Neural cell (in vitro differentiated cells): Measurements from ENCODE around the gene PLEKHG3. TPM values are rescaled to one million over a fixed set of nuclear protein-coding genes. Genes with fewer than 3 reads are reported as not detected.

Experiments
- H2AFZ ChIP-seq: fragments of 200-600, 300-800 bp; sonication (generic), shearing (Covaris generic); 2 replicates; pipeline ENCODE4 v1.6.0; 2014; ENCODE audit warnings: low read depth, mild to moderate bottlenecking, antibody characterized with exemption, low read length, moderate library complexity
- H3F3A ChIP-seq: fragments of 200-600 bp; shearing (Covaris generic); 2 replicates; pipeline ENCODE4 v1.6.1; 2016; ENCODE audit warnings: mild to moderate bottlenecking, moderate library complexity, mixed read lengths, antibody characterized with exemption, low read length; ENCODE audit not compliant: insufficient read depth, poor library complexity, severe bottlenecking
- H3K27ac ChIP-seq: fragments of 200-600, 300-800 bp; sonication (generic), shearing (Covaris generic); 2 replicates; pipeline ENCODE4 v1.5.1; 2014; ENCODE audit warnings: mild to moderate bottlenecking, low read length, moderate library complexity
- H3K27me3 ChIP-seq: fragments of 300-800, 200-600 bp; sonication (generic), shearing (Covaris generic); 2 replicates; pipeline ENCODE4 v1.6.0; 2014; ENCODE audit warnings: mild to moderate bottlenecking, low read depth, low read length, moderate library complexity; ENCODE audit not compliant: insufficient read depth
- H3K36me3 ChIP-seq: fragments of 300-800, 200-600 bp; sonication (generic), shearing (Covaris generic); 2 replicates; pipeline ENCODE4 v1.5.1; 2014; ENCODE audit warnings: mild to moderate bottlenecking, antibody characterized with exemption, low read length, moderate library complexity; ENCODE audit not compliant: insufficient read depth
- H3K4me2 ChIP-seq: fragments of 300-800, 200-600 bp; sonication (generic), shearing (Covaris generic); 2 replicates; pipeline ENCODE4 v1.6.0; 2014; ENCODE audit warnings: mild to moderate bottlenecking, low read length
- H3K4me3 ChIP-seq: fragments of 300-800, 200-600 bp; sonication (generic), shearing (Covaris generic); 2 replicates; pipeline ENCODE4 v1.5.1; 2014; ENCODE audit warnings: mild to moderate bottlenecking, low read length, moderate library complexity
- H3K79me2 ChIP-seq: fragments of 200-600 bp; shearing (Covaris generic); replicated peaks from 2 replicates; pipeline ENCODE4 v1.6.0; 2014; ENCODE audit warnings: mild to moderate bottlenecking, low read length, moderate library complexity; ENCODE audit not compliant: insufficient read depth
- H3K9ac ChIP-seq: fragments of 300-800, 200-600 bp; sonication (generic), shearing (Covaris generic); 2 replicates; pipeline ENCODE4 v1.6.1; 2016; ENCODE audit warnings: mild to moderate bottlenecking, low read length, mixed read lengths
- H3K9me2 ChIP-seq: fragments of 200-600 bp; shearing (Covaris generic); 2 replicates; pipeline ENCODE4 v1.6.1; 2016; ENCODE audit warnings: mild to moderate bottlenecking, low read length, mixed read lengths; ENCODE audit not compliant: insufficient read depth
- H3K9me3 ChIP-seq: fragments of 200-600, 300-800 bp; sonication (generic), shearing (Covaris generic); 2 replicates; pipeline ENCODE4 v1.6.1; 2016; ENCODE audit warnings: mild to moderate bottlenecking, mixed run types, low read length, moderate library complexity, mixed read lengths
- H4K20me1 ChIP-seq: fragments of 200-600 bp; shearing (Covaris generic); 2 replicates; pipeline ENCODE4 v1.6.1; 2016; ENCODE audit warnings: mild to moderate bottlenecking, mixed run types; ENCODE audit not compliant: insufficient read depth
- CTCF ChIP-seq: fragments of 450-650 bp; IDR thresholded peaks from 2 replicates; pipeline ENCODE4 v1.5.1; 2014; ENCODE audit warnings: antibody characterized with exemption, mild to moderate bottlenecking, moderate library complexity; ENCODE audit not compliant: poor library complexity, severe bottlenecking
- EP300 ChIP-seq: fragments of 450-650 bp; conservative IDR thresholded peaks from 2 replicates; pipeline ENCODE4 v1.6.1; 2014; ENCODE audit warnings: antibody characterized with exemption, mild to moderate bottlenecking, moderate library complexity; ENCODE audit not compliant: poor library complexity, severe bottlenecking
- EZH2 ChIP-seq: fragments of 200-600, 300-800 bp; shearing (Covaris generic), sonication (generic); IDR thresholded peaks from 2 replicates; pipeline ENCODE4 v1.6.1; 2014; ENCODE audit warnings: antibody characterized with exemption, low read length, borderline replicate concordance, mild to moderate bottlenecking; ENCODE audit not compliant: insufficient read depth, poor library complexity, severe bottlenecking
- MXI1 ChIP-seq: fragments of 450-650 bp; conservative IDR thresholded peaks from 2 replicates; pipeline ENCODE4 v1.6.1; 2014; ENCODE audit warnings: antibody characterized with exemption, mild to moderate bottlenecking; ENCODE audit not compliant: poor library complexity, severe bottlenecking
- POLR2AphosphoS5 ChIP-seq: IDR thresholded peaks from 2 replicates; pipeline ENCODE4 v1.6.1; 2012
- RAD21 ChIP-seq: fragments of 450-650 bp; conservative IDR thresholded peaks from 2 replicates; pipeline ENCODE4 v1.6.1; 2014; ENCODE audit warnings: antibody characterized with exemption, mild to moderate bottlenecking, moderate library complexity
- REST ChIP-seq: IDR thresholded peaks from 2 replicates; pipeline ENCODE4 v1.6.1; 2012; ENCODE audit warnings: borderline replicate concordance
- SMC3 ChIP-seq: fragments of 450-650 bp; conservative IDR thresholded peaks from 2 replicates; pipeline ENCODE4 v1.6.1; 2014; ENCODE audit warnings: antibody characterized with exemption, mild to moderate bottlenecking, moderate library complexity; ENCODE audit not compliant: poor library complexity
- TAF1 ChIP-seq: IDR thresholded peaks from 2 replicates; pipeline ENCODE4 v1.6.1; 2012; ENCODE audit warnings: low read depth
- polyA plus RNA-seq: library from polyadenylated mRNA; depleted of rRNA; stranded (reverse); fragments of >200 nt; gene quantifications from 2 replicates; pipeline ENCODE4 v1.2.3, GENCODE V29; 2014

Gene PLEKHG3
- polyA plus RNA-seq, 1 donor from 2014 or later, result 15.8 TPM

GRCh38 chr14:64659366-64659765 lies 44.9 kb upstream of the PLEKHG3 start:
- TF ChIP-seq EP300 (no peak), REST (no peak), TAF1 (no peak), POLR2AphosphoS5 (no peak)
- Histone ChIP-seq H3K4me3 (no peak overlapping the region), H2AFZ (no peak overlapping the region), H3K9me2 (no peaks in the 10 kb centered on the region), H3K79me2 (no peaks in the 10 kb centered on the region), H3K27ac (no peak overlapping the region), H3K4me2 (no peak overlapping the region), H3F3A (no peaks in the 10 kb centered on the region), H4K20me1 (no peaks in the 10 kb centered on the region), H3K9me3 (no peaks in the 10 kb centered on the region), H3K36me3 (no peaks in the 10 kb centered on the region), H3K9ac (no peak overlapping the region), H3K27me3 (no peaks in the 10 kb centered on the region)

GRCh38 chr14:64663174-64663573 lies 41.0 kb upstream of the PLEKHG3 start:
- Histone ChIP-seq H2AFZ (no peak overlapping the region), H3K27ac (no peak overlapping the region), H3K4me2 (no peak overlapping the region), H3K9ac (no peak overlapping the region), H4K20me1 (no peaks in the 10 kb centered on the region), H3F3A (no peaks in the 10 kb centered on the region), H3K79me2 (no peaks in the 10 kb centered on the region), H3K36me3 (no peaks in the 10 kb centered on the region), H3K27me3 (no peaks in the 10 kb centered on the region), H3K9me2 (no peaks in the 10 kb centered on the region), H3K9me3 (no peaks in the 10 kb centered on the region), H3K4me3 (no peak overlapping the region)
- TF ChIP-seq TAF1 (no peak), MXI1 (no peak), REST (no peak), RAD21 (no peak), EZH2 (no peak), POLR2AphosphoS5 (no peak), CTCF (no peak), SMC3 (no peak), EP300 (no peak)
